Fibroblast of lung (primary cell): ENCODE measurements around the gene SMAD3.

Experiments
- EZH2 ChIP-seq: IDR thresholded peaks from 2 replicates; pipeline ENCODE4 v1.5.1; 2012; ENCODE audit warnings: low read length, control low read depth, mild to moderate bottlenecking; ENCODE audit errors: missing control alignments
- TF ChIP-seq, protein P1 (sequence below), 2 donors: IDR thresholded peaks in 1 of 2; conservative IDR thresholded peaks in 1 of 2; 1 replicate in 1 of 2; 2 replicates in 1 of 2; pipeline ENCODE4 v1.5.1; 2011 to 2012; ENCODE audit warnings: low read length in 2 of 2, control low read depth in 1 of 2, inconsistent platforms in 1 of 2, low read depth in 1 of 2, mild to moderate bottlenecking in 1 of 2

DNA sequence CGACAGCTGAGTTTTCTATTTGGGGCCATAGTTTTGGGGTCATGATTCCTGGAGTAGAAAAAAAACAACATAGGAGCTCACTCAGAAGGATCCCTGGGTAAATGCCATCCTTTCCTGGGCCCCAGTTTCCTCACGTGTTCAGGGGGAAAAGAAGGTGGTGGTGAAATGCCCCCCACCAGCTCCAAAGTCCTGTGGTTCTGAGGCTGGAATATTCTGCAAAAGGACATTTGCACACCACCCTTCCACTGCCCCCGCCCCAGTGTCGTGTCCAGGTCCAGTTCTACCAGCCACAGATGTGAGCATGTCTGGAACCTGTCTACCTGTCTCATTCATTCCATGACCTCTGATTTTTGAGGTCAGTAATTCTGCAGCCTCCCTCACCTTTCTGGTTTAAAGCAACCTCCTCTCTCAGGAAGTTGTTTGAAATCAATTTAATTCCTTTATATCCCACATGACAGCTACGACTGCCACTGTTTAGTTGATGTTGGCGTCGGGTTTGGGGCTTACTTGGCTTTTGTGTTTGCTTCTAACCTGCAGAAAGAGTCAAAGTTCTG lies 82.1 kb downstream of the SMAD3 start:
- TF ChIP-seq, protein P1, sequence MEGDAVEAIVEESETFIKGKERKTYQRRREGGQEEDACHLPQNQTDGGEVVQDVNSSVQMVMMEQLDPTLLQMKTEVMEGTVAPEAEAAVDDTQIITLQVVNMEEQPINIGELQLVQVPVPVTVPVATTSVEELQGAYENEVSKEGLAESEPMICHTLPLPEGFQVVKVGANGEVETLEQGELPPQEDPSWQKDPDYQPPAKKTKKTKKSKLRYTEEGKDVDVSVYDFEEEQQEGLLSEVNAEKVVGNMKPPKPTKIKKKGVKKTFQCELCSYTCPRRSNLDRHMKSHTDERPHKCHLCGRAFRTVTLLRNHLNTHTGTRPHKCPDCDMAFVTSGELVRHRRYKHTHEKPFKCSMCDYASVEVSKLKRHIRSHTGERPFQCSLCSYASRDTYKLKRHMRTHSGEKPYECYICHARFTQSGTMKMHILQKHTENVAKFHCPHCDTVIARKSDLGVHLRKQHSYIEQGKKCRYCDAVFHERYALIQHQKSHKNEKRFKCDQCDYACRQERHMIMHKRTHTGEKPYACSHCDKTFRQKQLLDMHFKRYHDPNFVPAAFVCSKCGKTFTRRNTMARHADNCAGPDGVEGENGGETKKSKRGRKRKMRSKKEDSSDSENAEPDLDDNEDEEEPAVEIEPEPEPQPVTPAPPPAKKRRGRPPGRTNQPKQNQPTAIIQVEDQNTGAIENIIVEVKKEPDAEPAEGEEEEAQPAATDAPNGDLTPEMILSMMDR (conservative IDR thresholded peaks at IDR 0.05 in 1 of 2, IDR thresholded peaks at IDR 0.05 in 1 of 2; ENCODE audit: low read depth in 1 of 2, low read length in 2 of 2) = no peak
- no peak for TF ChIP-seq EZH2
